Measurements from ENCODE around the gene TDRD10.

Gene TDRD10

DNA sequence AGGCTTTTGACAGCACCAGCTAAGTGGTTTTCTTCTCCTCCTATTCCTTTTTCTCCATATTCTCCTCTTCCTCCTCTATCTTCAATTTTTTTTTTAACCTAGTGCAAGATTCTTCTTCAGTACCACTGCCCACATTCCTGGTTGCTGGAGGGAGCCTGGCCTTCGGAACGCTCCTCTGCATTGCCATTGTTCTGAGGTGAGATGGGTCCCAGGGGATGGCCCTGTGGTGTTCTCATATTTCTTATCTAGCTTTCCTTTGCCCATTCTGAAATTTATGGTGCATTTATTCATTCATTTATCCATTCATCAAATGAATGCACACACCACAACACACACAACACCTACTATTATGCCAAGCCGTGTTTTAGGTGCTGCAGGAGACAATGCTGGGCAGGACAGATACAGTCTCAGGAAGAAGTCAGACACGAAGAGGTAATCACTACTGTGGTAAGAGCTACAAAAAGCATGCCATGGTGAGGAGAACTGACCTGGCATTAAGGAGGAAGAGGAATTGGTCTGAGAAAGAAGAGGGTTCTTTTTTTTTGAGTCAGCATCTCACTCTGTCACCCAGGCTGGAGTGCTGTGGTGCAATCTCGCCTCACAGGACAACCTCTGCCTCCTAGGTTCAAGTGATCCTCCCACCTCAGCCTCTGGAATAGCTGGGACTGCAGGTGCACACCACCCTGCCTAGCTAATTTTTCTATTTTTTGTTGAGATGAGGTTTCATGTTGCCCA, 47.5 kb upstream of the TDRD10 start:
- no peak for TF ChIP-seq RARB (CRISPR knock-in tag; IDR thresholded peaks at IDR 0.05)
- ATAC-seq: no peak

- ATAC-seq: no peak
- TF ChIP-seq ZFP30 (CRISPR knock-in tag; IDR thresholded peaks at IDR 0.05) (no peak), ESRRG (CRISPR knock-in tag; IDR thresholded peaks at IDR 0.05) (no peak), PPARA (CRISPR knock-in tag; IDR thresholded peaks at IDR 0.05; ENCODE audit: borderline replicate concordance) (no peak), BACH2 (CRISPR knock-in tag; IDR thresholded peaks at IDR 0.05; ENCODE audit: borderline replicate concordance) (no peak)
Observed at GRCh38 chr1:154456631-154457030, 45.4 kb upstream of the TDRD10 start.

DNA sequence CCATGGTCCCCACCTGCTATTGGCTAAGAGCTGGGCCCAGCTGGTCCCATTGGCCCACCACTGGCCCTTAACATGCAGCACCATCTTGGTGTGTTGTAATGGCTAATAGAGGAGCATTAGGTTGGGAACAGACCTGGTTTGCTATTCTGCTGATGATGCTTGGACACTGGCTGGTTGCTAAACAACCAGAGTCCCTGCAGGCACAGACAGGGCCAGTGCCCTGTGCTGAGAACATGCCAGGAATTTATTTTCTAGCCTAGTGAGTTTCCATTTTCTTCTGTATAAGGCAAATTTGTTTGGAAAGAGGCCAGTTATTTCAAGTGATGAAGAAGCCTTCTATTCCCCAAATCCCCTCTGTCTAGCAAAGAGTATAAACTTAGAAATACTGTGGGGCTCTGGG, 42.9 kb upstream of the TDRD10 start:
- TF ChIP-seq GLIS3 (CRISPR knock-in tag; IDR thresholded peaks at IDR 0.05) (no peak), ESRRG (CRISPR knock-in tag; IDR thresholded peaks at IDR 0.05) (no peak), BACH2 (CRISPR knock-in tag; IDR thresholded peaks at IDR 0.05; ENCODE audit: borderline replicate concordance) (no peak), ZNF565 (CRISPR knock-in tag; conservative IDR thresholded peaks at IDR 0.05; ENCODE audit: low read depth) (no peak), ZNF70 (CRISPR knock-in tag; IDR thresholded peaks at IDR 0.05) (no peak), TOX (CRISPR knock-in tag; IDR thresholded peaks at IDR 0.05; ENCODE audit: borderline replicate concordance) (no peak), SNAI2 (CRISPR knock-in tag; IDR thresholded peaks at IDR 0.05) (no peak), RARB (CRISPR knock-in tag; IDR thresholded peaks at IDR 0.05) (no peak), TCF4 (CRISPR knock-in tag; IDR thresholded peaks at IDR 0.05; ENCODE audit: borderline replicate concordance) (no peak), OSR1 (CRISPR knock-in tag; IDR thresholded peaks at IDR 0.05) (no peak), CSDC2 (CRISPR knock-in tag; IDR thresholded peaks at IDR 0.05) (no peak), TSHZ2 (CRISPR knock-in tag; IDR thresholded peaks at IDR 0.05) (no peak), CSRNP3 (CRISPR knock-in tag; IDR thresholded peaks at IDR 0.05) (no peak), ISL1 (CRISPR knock-in tag; IDR thresholded peaks at IDR 0.05) (no peak)
- TF ChIP-seq, protein P1, sequence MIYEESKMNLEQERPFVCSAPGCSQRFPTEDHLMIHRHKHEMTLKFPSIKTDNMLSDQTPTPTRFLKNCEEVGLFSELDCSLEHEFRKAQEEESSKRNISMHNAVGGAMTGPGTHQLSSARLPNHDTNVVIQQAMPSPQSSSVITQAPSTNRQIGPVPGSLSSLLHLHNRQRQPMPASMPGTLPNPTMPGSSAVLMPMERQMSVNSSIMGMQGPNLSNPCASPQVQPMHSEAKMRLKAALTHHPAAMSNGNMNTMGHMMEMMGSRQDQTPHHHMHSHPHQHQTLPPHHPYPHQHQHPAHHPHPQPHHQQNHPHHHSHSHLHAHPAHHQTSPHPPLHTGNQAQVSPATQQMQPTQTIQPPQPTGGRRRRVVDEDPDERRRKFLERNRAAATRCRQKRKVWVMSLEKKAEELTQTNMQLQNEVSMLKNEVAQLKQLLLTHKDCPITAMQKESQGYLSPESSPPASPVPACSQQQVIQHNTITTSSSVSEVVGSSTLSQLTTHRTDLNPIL (CRISPR knock-in tag; IDR thresholded peaks at IDR 0.05; ENCODE audit: low read depth): no peak
- TF ChIP-seq, protein P2, sequence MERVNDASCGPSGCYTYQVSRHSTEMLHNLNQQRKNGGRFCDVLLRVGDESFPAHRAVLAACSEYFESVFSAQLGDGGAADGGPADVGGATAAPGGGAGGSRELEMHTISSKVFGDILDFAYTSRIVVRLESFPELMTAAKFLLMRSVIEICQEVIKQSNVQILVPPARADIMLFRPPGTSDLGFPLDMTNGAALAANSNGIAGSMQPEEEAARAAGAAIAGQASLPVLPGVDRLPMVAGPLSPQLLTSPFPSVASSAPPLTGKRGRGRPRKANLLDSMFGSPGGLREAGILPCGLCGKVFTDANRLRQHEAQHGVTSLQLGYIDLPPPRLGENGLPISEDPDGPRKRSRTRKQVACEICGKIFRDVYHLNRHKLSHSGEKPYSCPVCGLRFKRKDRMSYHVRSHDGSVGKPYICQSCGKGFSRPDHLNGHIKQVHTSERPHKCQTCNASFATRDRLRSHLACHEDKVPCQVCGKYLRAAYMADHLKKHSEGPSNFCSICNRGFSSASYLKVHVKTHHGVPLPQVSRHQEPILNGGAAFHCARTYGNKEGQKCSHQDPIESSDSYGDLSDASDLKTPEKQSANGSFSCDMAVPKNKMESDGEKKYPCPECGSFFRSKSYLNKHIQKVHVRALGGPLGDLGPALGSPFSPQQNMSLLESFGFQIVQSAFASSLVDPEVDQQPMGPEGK (CRISPR knock-in tag; IDR thresholded peaks at IDR 0.05; ENCODE audit: borderline replicate concordance): no peak
- ATAC-seq: no peak; the same call in 2 of the 3 replicates

GRCh38 chr1:154460695-154461260, 41.2 kb upstream of the TDRD10 start:
- TF ChIP-seq ZC3H10 (CRISPR knock-in tag; IDR thresholded peaks at IDR 0.05) (no peak), ISL1 (CRISPR knock-in tag; IDR thresholded peaks at IDR 0.05) (no peak), TCF4 (CRISPR knock-in tag; IDR thresholded peaks at IDR 0.05; ENCODE audit: borderline replicate concordance) (no peak), ZNF565 (CRISPR knock-in tag; conservative IDR thresholded peaks at IDR 0.05; ENCODE audit: low read depth) (no peak)
- TF ChIP-seq, protein P2 (CRISPR knock-in tag; IDR thresholded peaks at IDR 0.05; ENCODE audit: borderline replicate concordance): no peak
- ATAC-seq: no peak

Data from SK-N-SH treated with all-trans-retinoic acid at 6 μM for 48 hours (cell line).